B cell (primary cell): ENCODE measurements around the gene SLC43A3. TPM values are rescaled to one million over a fixed set of nuclear protein-coding genes. Genes with fewer than 3 reads are reported as not detected.

ENCODE experiments used
- ATAC-seq: fragments of 200-7000 bp; cut with Tn5 transposase; one replicate; pipeline ENCODE4 v1.10.0; 2021; ENCODE audit warnings: low read depth, mild to moderate bottlenecking, moderate number of reproducible peaks, moderate library complexity
- CTCF ChIA-PET: fragments of 350-600 bp; sonication (Branson Sonifier 250); formaldehyde crosslinking; loops from one replicate; lab custom pipeline; 2021; ENCODE audit warnings: antibody characterized with exemption, inconsistent platforms; lab: Charles Lee
- POLR2A ChIA-PET: fragments of 350-600 bp; sonication (Branson Sonifier 250); formaldehyde crosslinking; loops from one replicate; lab custom pipeline; 2021; ENCODE audit warnings: antibody characterized with exemption; lab: Charles Lee
- DNase-seq: peaks from one replicate; pipeline ENCODE4 v3.0.0; 2013
- H2AFZ ChIP-seq: 2 replicates; pipeline ENCODE4 v1.6.1; 2012; ENCODE audit warnings: mild to moderate bottlenecking, low read depth, low read length; ENCODE audit not compliant: insufficient read depth, poor library complexity, severe bottlenecking
- H3K27ac ChIP-seq, 2 donors: 1 replicate in 1 of 2; 2 replicates in 1 of 2; pipeline ENCODE4 v1.5.1; 2012 to 2013; ENCODE audit warnings: low read length in 2 of 2, mild to moderate bottlenecking in 2 of 2, moderate library complexity in 1 of 2
- H3K27me3 ChIP-seq, 4 experiments: fragments of 200-600 bp in 1 of 4; sonication (generic) in 1 of 4; replicated peaks in 1 of 4; 1 replicate in 2 of 4; 2 replicates in 2 of 4; pipeline versions ENCODE4 v1.6.1 to v1.7.0; 2013 to 2016; ENCODE audit warnings: low read length in 3 of 4, mild to moderate bottlenecking in 2 of 4, mixed read lengths in 1 of 4, moderate library complexity in 1 of 4; ENCODE audit not compliant: insufficient read depth in 4 of 4, control insufficient read depth in 3 of 4; ENCODE audit errors: control extremely low read depth in 1 of 4
- H3K36me3 ChIP-seq, 2 experiments: replicated peaks in 1 of 2; 1 replicate in 1 of 2; 2 replicates in 1 of 2; pipeline versions ENCODE4 v1.6.1 to v1.7.1; 2013; ENCODE audit warnings: low read length in 1 of 2; ENCODE audit not compliant: insufficient read depth in 2 of 2, control insufficient read depth in 1 of 2; ENCODE audit errors: control extremely low read depth in 1 of 2, extremely low read depth in 1 of 2
- H3K4me1 ChIP-seq, 2 donors: fragments of 200-600 bp in 1 of 2; sonication (generic) in 1 of 2; 1 replicate in 1 of 2; 2 replicates in 1 of 2; pipeline versions ENCODE4 v1.5.1 to v1.6.1; 2013 to 2017; ENCODE audit warnings: low read length in 2 of 2; ENCODE audit not compliant: control insufficient read depth in 2 of 2, insufficient read depth in 2 of 2
- H3K4me2 ChIP-seq: replicated peaks from 2 replicates; pipeline ENCODE3; 2012; ENCODE audit warnings: mild to moderate bottlenecking, low read depth, low read length; ENCODE audit not compliant: poor library complexity, severe bottlenecking
- H3K4me3 ChIP-seq, 5 experiments: fragments of 200-600 bp in 1 of 5; sonication (generic) in 1 of 5; 1 replicate in 3 of 5; 2 replicates in 2 of 5; pipeline versions ENCODE4 v1.5.1 to v1.7.0; 2011 to 2016; ENCODE audit warnings: low read length in 4 of 5, mild to moderate bottlenecking in 4 of 5, low read depth in 2 of 5, control low read depth in 1 of 5, moderate library complexity in 1 of 5; ENCODE audit not compliant: insufficient read depth in 1 of 5; ENCODE audit errors: control extremely low read depth in 1 of 5, extremely low read depth in 1 of 5
- H3K79me2 ChIP-seq: fragments of 200-600 bp; sonication (generic); one replicate; pipeline ENCODE4 v1.6.0; 2016; ENCODE audit warnings: low read length; ENCODE audit not compliant: control insufficient read depth, insufficient read depth
- H3K9ac ChIP-seq: fragments of 200-600 bp; sonication (generic); 2 replicates; pipeline ENCODE4 v1.6.1; 2017; ENCODE audit warnings: mild to moderate bottlenecking, low read length, moderate library complexity
- H3K9me3 ChIP-seq, 3 donors: one replicate each; pipeline versions ENCODE4 v1.6.1 to v1.7.1; 2013; ENCODE audit warnings: low read length in 2 of 3; ENCODE audit not compliant: control insufficient read depth in 2 of 3, insufficient read depth in 1 of 3; ENCODE audit errors: control extremely low read depth in 1 of 3
- H4K20me1 ChIP-seq: 2 replicates; pipeline ENCODE4 v1.6.0; 2012; ENCODE audit warnings: mild to moderate bottlenecking, low read length; ENCODE audit not compliant: insufficient read depth, control insufficient read depth, poor library complexity, severe bottlenecking
- H3K27ac Mint-ChIP-seq: one replicate; pipeline ENCODE4 v1.8.0; 2021; ENCODE audit warnings: mixed read lengths
- H3K27me3 Mint-ChIP-seq: one replicate; pipeline ENCODE4 v1.8.0; 2021; ENCODE audit warnings: mixed read lengths
- H3K4me1 Mint-ChIP-seq: one replicate; pipeline ENCODE4 v1.8.0; 2021; ENCODE audit warnings: mixed read lengths
- H3K4me3 Mint-ChIP-seq: one replicate; pipeline ENCODE4 v1.8.0; 2021; ENCODE audit warnings: mixed read lengths
- H3K9me3 Mint-ChIP-seq: one replicate; pipeline ENCODE4 v1.8.0; 2022; ENCODE audit warnings: mixed read lengths; ENCODE audit not compliant: insufficient read depth
- CTCF ChIP-seq: fragments of 200-600 bp; IDR thresholded peaks from one replicate; pipeline ENCODE4 v1.8.0; 2022; ENCODE audit warnings: antibody characterized with exemption, mild to moderate bottlenecking
- EZH2 ChIP-seq: IDR thresholded peaks from 2 replicates; pipeline ENCODE4 v1.6.1; 2012; ENCODE audit warnings: borderline replicate concordance, low read depth, mild to moderate bottlenecking, moderate library complexity, low read length; ENCODE audit not compliant: insufficient read depth, poor library complexity, severe bottlenecking
- WGBS: methylation state at CpG from one replicate; pipeline ENCODE4 v1.1.5; 2013; ENCODE audit warnings: missing lambda C conversion rate; ENCODE audit not compliant: insufficient coverage; 5-methylcytosine and 5-hydroxymethylcytosine counted together
- intact Hi-C: fragments of 100-400 bp; cut with micrococcal nuclease; formaldehyde crosslinking; loops from one replicate; pipeline ENCODE4 v1.10.0; 2022
- polyA plus RNA-seq: library from polyadenylated mRNA; depleted of rRNA; stranded (reverse); fragments of >200 nt; gene quantifications from 2 replicates; pipeline ENCODE4 v1.2.3, GENCODE V29; 2012
- total RNA-seq, 2 donors: library from RNA; stranded (reverse); fragments of 120-200 nt in 1 of 2; gene quantifications; 1 replicate in 1 of 2; 2 replicates in 1 of 2; pipeline versions ENCODE4 v1.2.3 to v1.2.4, GENCODE V29; 2013 to 2022

SLC43A3 gene
- total and polyA plus RNA-seq, 2 donors (not counting 1 experiment from before 2014, with no cell fraction given): 7.6 to 20.9 TPM

DNA sequence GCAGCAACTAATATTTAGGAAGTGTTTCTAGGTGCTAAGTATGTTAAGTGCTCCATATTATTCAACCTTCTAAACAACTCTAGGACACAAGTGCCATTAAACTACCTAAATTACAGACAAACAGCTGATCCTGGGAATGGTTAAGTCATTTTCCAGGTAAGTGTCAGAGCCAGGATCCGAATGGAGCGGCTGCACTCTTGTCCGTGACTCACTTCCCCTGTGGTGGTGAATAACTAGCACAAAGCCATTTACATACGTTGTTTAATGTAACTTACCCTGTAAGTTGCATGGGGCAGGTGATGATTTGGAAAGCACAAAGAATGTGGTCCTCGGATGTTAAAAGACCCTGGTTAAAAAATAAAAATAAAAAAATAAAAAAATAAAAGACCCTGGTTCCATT, 27.7 kb downstream of the SLC43A3 start:
- H3K4me3 Mint-ChIP-seq: no peak overlapping the region
- H3K9me3 ChIP-seq: peaks cover 0 to 3% (median 0%) of the 10 kb centered on the region in 3 donors
- H4K20me1 ChIP-seq: no peaks in the 10 kb centered on the region
- H3K4me2 ChIP-seq: no peak overlapping the region
- no peaks in the 10 kb centered on the region for H3K27me3 ChIP-seq
- ATAC-seq (no peak), DNase-seq (no peak)
- intact Hi-C loops: no loop called here
- H3K27ac ChIP-seq: no peak overlapping the region
- WGBS: no CpG with 5 or more reads among the region's 5 CpGs
- H3K9me3 Mint-ChIP-seq: no peaks in the 10 kb centered on the region
- H3K9ac ChIP-seq: no peak overlapping the region
- no peaks in the 10 kb centered on the region for H3K4me1 ChIP-seq
- H3K36me3 ChIP-seq: no peaks in the 10 kb centered on the region
- H3K79me2 ChIP-seq: no peaks in the 10 kb centered on the region
- POLR2A ChIA-PET: no interaction called here
- TF ChIP-seq CTCF (no peak), EZH2 (no peak)
- H3K27me3 Mint-ChIP-seq: no peaks in the 10 kb centered on the region
- no peak overlapping the region for H3K27ac Mint-ChIP-seq
- H3K4me3 ChIP-seq: no peak overlapping the region
- peaks cover 4% of the 10 kb centered on the region for H3K4me1 Mint-ChIP-seq
- CTCF ChIA-PET: no interaction called here
- H2AFZ ChIP-seq: no peak overlapping the region

DNA sequence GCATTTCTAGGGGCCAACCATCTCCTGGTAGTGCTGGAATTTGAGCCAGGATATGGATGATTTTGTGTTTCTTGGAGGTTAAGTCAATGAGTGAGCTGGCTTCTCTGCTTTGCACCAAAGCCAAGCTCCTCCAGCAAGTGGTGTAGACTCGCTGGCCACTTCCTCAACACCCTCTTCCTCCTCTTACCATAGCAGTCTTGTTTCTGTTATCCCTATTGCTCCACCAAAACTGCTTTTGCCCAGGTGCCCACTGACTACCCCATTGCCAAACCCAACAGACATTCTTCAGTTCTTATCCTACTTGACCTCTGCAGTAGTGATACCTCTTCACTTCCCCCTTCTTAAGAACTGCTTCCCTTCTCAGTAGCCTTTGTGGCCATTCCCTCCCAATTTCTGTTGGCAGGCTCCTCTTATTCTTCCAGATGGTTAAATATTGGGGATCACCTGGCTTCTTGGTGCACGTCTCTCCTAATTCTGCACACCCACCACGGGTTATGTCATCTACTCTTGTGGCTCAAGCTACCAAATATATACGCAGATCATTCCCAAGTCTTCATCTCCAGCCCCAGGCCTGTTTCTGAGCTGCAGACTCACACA, 29.4 kb downstream of the SLC43A3 start:
- CTCF ChIA-PET: interaction anchor here (1.4 kb wide), 1 partner anchor 52 kb away, joined by 3 read pairs; no protein-coding TSS in a partner anchor
- H3K79me2 ChIP-seq: no peaks in the 10 kb centered on the region
- no peaks in the 10 kb centered on the region for H3K27me3 ChIP-seq
- no peak overlapping the region for H3K4me3 ChIP-seq
- H3K27ac ChIP-seq: no peak overlapping the region
- Mint-ChIP-seq H3K9me3 (no peaks in the 10 kb centered on the region), H3K4me3 (no peak overlapping the region), H3K27ac (no peak overlapping the region), H3K4me1 (no peaks in the 10 kb centered on the region), H3K27me3 (no peaks in the 10 kb centered on the region)
- H3K4me2 ChIP-seq: no peak overlapping the region
- H3K4me1 ChIP-seq: no peaks in the 10 kb centered on the region
- 78% methylated on average over 3 of the region's 4 CpGs for WGBS
- no peak overlapping the region for H2AFZ ChIP-seq
- H3K9ac ChIP-seq: no peak overlapping the region
- DNase-seq: no peak
- H4K20me1 ChIP-seq: no peaks in the 10 kb centered on the region
- TF ChIP-seq CTCF (no peak), EZH2 (no peak)
- ATAC-seq: no peak
- POLR2A ChIA-PET: interaction anchor here (0.6 kb wide), 1 partner anchor 95 kb away, joined by 15 read pairs; no protein-coding TSS in a partner anchor
- no peaks in the 10 kb centered on the region for H3K9me3 ChIP-seq
- intact Hi-C loops: no loop called here
- no peaks in the 10 kb centered on the region for H3K36me3 ChIP-seq
